Endothelial cell of umbilical vein (primary cell): Measurements from ENCODE around the gene GGA3. TPM values are rescaled to one million over a fixed set of nuclear protein-coding genes. Genes with fewer than 3 reads are reported as not detected.

Experiments used
- BruUV-seq: library from RNA; stranded (reverse); fragments of 400-500 nt; replicated peaks from 2 replicates; lab custom pipeline; 2021; lab: Mats Ljungman, UMichigan
- CTCF ChIA-PET: fragments of 300-600, 350-600 bp; sonication (Branson Sonifier 250); formaldehyde crosslinking; loops from one replicate; lab custom pipeline; 2021; ENCODE audit warnings: antibody characterized with exemption, inconsistent platforms; lab: Charles Lee
- POLR2A ChIA-PET: fragments of 300-600, 350-600 bp; sonication (Branson Sonifier 250); formaldehyde crosslinking; loops from one replicate; lab custom pipeline; 2021; ENCODE audit warnings: antibody characterized with exemption, inconsistent platforms; lab: Charles Lee
- DNase-seq: peaks from one replicate; pipeline ENCODE4 v3.0.0-alpha.2; 2011; ENCODE audit warnings: low read depth, low spot score
- FAIRE-seq: peaks from 2 replicates; lab custom pipeline; 2011; peaks lifted over from hg19 to GRCh38; lab: Jason Lieb, UNC
- H2AFZ ChIP-seq: 2 replicates; pipeline ENCODE4 v1.6.0; 2012; ENCODE audit warnings: low read depth, low read length, control low read depth, inconsistent platforms
- H3K27ac ChIP-seq: 2 replicates; pipeline ENCODE4 v1.5.1; 2011; ENCODE audit warnings: low read depth, mild to moderate bottlenecking, control low read depth, low read length, moderate library complexity; ENCODE audit not compliant: insufficient read depth
- H3K27me3 ChIP-seq, 2 experiments: 2 replicates each; pipeline versions ENCODE4 v1.6.0 to v1.6.1; 2011; ENCODE audit warnings: low read length in 2 of 2, mixed read lengths in 1 of 2; ENCODE audit not compliant: control insufficient read depth in 2 of 2, insufficient read depth in 2 of 2
- H3K36me3 ChIP-seq, 2 experiments: 2 replicates in 1 of 2; 3 replicates in 1 of 2; pipeline ENCODE4 v1.5.1; 2011; ENCODE audit warnings: low read length in 2 of 2, mild to moderate bottlenecking in 1 of 2, moderate library complexity in 1 of 2; ENCODE audit not compliant: control insufficient read depth in 2 of 2, insufficient read depth in 2 of 2; ENCODE audit errors: extremely low read depth in 1 of 2
- H3K4me1 ChIP-seq: 3 replicates; pipeline ENCODE4 v1.5.1; 2011; ENCODE audit warnings: mild to moderate bottlenecking, low read length; ENCODE audit not compliant: control insufficient read depth, insufficient read depth; ENCODE audit errors: extremely low read depth
- H3K4me2 ChIP-seq: 2 replicates; pipeline ENCODE4 v1.6.1; 2011; ENCODE audit warnings: low read length, control low read depth, mixed read lengths; ENCODE audit not compliant: insufficient read depth
- H3K4me3 ChIP-seq, 3 experiments: fragments of 200-600 bp in 1 of 3; sonication (generic), shearing (Covaris generic) in 1 of 3; replicated peaks in 1 of 3; 2 replicates each; pipeline ENCODE4 v1.5.1; 2011 to 2016; ENCODE audit warnings: control low read depth in 3 of 3, low read length in 3 of 3, mild to moderate bottlenecking in 2 of 3, inconsistent platforms in 1 of 3, low read depth in 1 of 3, moderate library complexity in 1 of 3; ENCODE audit not compliant: insufficient read depth in 1 of 3
- H3K79me2 ChIP-seq: 2 replicates; pipeline ENCODE4 v1.6.0; 2012; ENCODE audit warnings: low read length, inconsistent platforms; ENCODE audit not compliant: control insufficient read depth, insufficient read depth
- H3K9ac ChIP-seq: replicated peaks from 2 replicates; pipeline ENCODE3; 2011; ENCODE audit warnings: low read length, control low read depth; ENCODE audit not compliant: insufficient read depth; ENCODE audit errors: extremely low read depth
- H3K9me1 ChIP-seq: replicated peaks from 3 replicates; pipeline ENCODE4 v1.6.0; 2011; ENCODE audit warnings: mild to moderate bottlenecking, low read length; ENCODE audit not compliant: control insufficient read depth, insufficient read depth; ENCODE audit errors: extremely low read depth
- H3K9me3 ChIP-seq: replicated peaks from 2 replicates; pipeline ENCODE4 v1.5.1; 2012; ENCODE audit warnings: low read length, inconsistent platforms; ENCODE audit not compliant: control insufficient read depth, insufficient read depth
- H4K20me1 ChIP-seq: replicated peaks from 2 replicates; pipeline ENCODE3; 2011; ENCODE audit warnings: mild to moderate bottlenecking, low read length; ENCODE audit not compliant: control insufficient read depth, insufficient read depth; ENCODE audit errors: extremely low read depth
- FOS ChIP-seq: IDR thresholded peaks from 2 replicates; pipeline ENCODE4 v1.6.1; 2011; ENCODE audit warnings: mild to moderate bottlenecking, low read length, moderate library complexity, borderline replicate concordance; ENCODE audit not compliant: insufficient read depth
- GATA2 ChIP-seq: IDR thresholded peaks from 2 replicates; pipeline ENCODE4 v1.7.0; 2011; ENCODE audit warnings: low read depth, mild to moderate bottlenecking, moderate library complexity, mixed read lengths, low read length; ENCODE audit not compliant: insufficient read length, insufficient read depth
- dilution Hi-C: fragments of 300-500 bp; cut with MboI; formaldehyde crosslinking; loops from one replicate; pipeline ENCODE4 v1.15.0; 2019; ENCODE audit warnings: low sequenced_read_pairs; ENCODE audit not compliant: extremely low pct_ligation_motif_present
- intact Hi-C: fragments of 100-400 bp; cut with micrococcal nuclease; formaldehyde crosslinking; loops from one replicate; pipeline ENCODE4 v1.10.0; 2022
- polyA plus RNA-seq, 4 experiments: library from polyadenylated mRNA; depleted of rRNA in 3 of 4; stranded (reverse) in 3 of 4; unstranded in 1 of 4; fragments of >200 nt; gene quantifications; 2 replicates each; pipeline versions ENCODE4 v1.2.1 to v1.2.3, GENCODE V29; 2011 to 2012; ENCODE audit warnings: missing spikeins in 1 of 4
- total RNA-seq: library from RNA; stranded (reverse); gene quantifications from 2 replicates; pipeline ENCODE4 v1.2.3, GENCODE V29; 2021
- TF ChIP-seq, protein P1 (sequence below): IDR thresholded peaks from 2 replicates; pipeline ENCODE4 v1.6.1; 2011; ENCODE audit not compliant: insufficient read depth, insufficient read length
- TF ChIP-seq, protein P2 (sequence below), 2 donors: IDR thresholded peaks; 1 replicate in 1 of 2; 2 replicates in 1 of 2; pipeline ENCODE4 v1.5.1; 2011; ENCODE audit warnings: low read length in 2 of 2, mild to moderate bottlenecking in 2 of 2, moderate library complexity in 2 of 2, control low read depth in 1 of 2, inconsistent platforms in 1 of 2, low read depth in 1 of 2; ENCODE audit not compliant: insufficient read depth in 1 of 2; ENCODE audit errors: extremely low read depth in 1 of 2

GGA3 gene
- total and polyA plus RNA-seq, 2 donors (not counting 3 experiments of a cell fraction or from before 2014, with no cell fraction given): 41.2 to 62.9 TPM

DNA sequence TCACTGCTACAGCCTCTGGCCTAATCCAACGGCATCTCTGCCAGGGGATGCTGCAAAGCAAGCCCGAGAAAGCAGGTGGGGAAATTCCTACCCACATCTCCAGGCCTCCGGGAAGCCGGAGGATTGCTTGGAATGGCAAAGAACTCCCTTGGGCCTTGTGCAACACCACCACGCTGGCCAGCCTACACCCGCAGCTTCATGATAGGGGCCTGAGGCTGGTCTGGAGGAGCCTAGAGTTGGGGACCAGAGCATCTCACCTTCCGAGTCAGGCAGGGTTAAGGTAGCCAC lies 20.3 kb downstream of the GGA3 start:
- Histone ChIP-seq H3K36me3 (peaks cover 5 to 65% of the 10 kb centered on the region in 2 experiments), H3K4me3 (no peak overlapping the region), H3K9me3 (no peaks in the 10 kb centered on the region), H3K9ac (no peak overlapping the region), H3K4me2 (no peak overlapping the region), H4K20me1 (no peaks in the 10 kb centered on the region), H3K79me2 (no peaks in the 10 kb centered on the region), H3K4me1 (no peaks in the 10 kb centered on the region), H3K9me1 (no peaks in the 10 kb centered on the region), H3K27ac (no peak overlapping the region), H3K27me3 (no peaks in the 10 kb centered on the region), H2AFZ (no peak overlapping the region)
- FAIRE-seq (no peak), DNase-seq (no peak)
- TF ChIP-seq FOS (no peak), GATA2 (no peak)
- TF ChIP-seq, protein P1, sequence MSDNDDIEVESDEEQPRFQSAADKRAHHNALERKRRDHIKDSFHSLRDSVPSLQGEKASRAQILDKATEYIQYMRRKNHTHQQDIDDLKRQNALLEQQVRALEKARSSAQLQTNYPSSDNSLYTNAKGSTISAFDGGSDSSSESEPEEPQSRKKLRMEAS: no peak
- intact Hi-C loops: loop anchor here (2.0 kb wide), 1 partner anchor 164 kb away; the partner anchor contains the start of gene GRB2
- dilution Hi-C loops: no loop called here
- ChIA-PET POLR2A (interaction anchor here (1.6 kb wide), 1 partner anchor 20 kb away, joined by 5 read pairs; the partner anchor contains the start of gene GGA3), CTCF (interaction anchor here (1.0 to 7.6 kb wide), 12 partner anchors 9 to 171 kb away, joined by 3 to 91 read pairs (median 15); partner anchors contain the start of genes GGA3, MIF4GD, MRPS7 and SLC25A19)
- BruUV-seq: no TSS peak

DNA sequence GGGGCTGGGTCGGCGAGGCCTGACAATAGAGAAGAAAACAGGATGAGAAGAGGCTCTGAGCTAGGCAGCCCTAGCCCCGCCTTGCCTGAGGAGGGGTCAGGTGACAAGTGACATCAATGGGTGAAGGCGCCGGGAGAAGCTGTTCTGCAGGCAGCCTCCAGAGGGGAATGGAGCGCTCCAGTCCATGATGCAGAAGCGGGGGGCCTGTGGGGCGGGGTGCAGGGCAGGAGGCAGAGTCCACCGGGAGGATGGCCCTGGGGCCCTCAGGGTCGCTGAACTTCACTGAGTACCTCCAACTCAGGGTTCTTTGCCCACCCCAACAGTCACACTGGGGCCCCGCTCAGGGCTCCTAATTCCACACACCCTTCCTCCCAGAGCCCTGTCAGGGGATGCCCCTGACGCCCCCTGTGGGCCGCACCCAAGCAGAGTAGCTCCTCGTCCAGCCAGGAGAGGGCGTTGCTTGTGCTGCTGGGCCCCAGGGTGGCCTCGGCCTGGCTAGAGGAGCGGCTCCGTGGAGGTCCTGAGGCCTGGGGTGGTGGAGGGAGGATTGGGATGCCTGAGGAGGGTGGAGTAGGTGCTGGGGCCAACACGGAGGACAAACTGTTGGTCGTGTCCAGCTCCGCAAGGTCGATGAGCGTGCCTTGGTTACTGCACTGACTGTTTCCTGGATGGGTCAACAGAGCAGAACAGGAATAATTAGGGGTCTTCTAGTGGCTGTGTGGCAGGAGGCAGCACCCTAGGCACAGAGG lies 20.8 kb downstream of the GGA3 start:
- H3K36me3 ChIP-seq: peaks cover 3 to 60% of the 10 kb centered on the region in 2 experiments
- no peaks in the 10 kb centered on the region for H3K9me1 ChIP-seq
- no TSS peak for BruUV-seq
- H3K27ac ChIP-seq: no peak overlapping the region
- no peak overlapping the region for H3K4me2 ChIP-seq
- POLR2A ChIA-PET: interaction anchor here (1.6 kb wide), 1 partner anchor 20 kb away, joined by 5 read pairs; the partner anchor contains the start of gene GGA3
- dilution Hi-C loops (no loop called here), intact Hi-C loops (loop anchor here (1.0 to 2.0 kb wide), 4 partner anchors 21 to 172 kb away; partner anchors contain the start of genes GGA3, GRB2, MIF4GD and MRPS7)
- H3K79me2 ChIP-seq: no peaks in the 10 kb centered on the region
- FAIRE-seq (peak; percentile 42), DNase-seq (peak; percentile 45)
- H3K27me3 ChIP-seq: no peaks in the 10 kb centered on the region
- no peak overlapping the region for H2AFZ ChIP-seq
- H3K4me3 ChIP-seq: no peak overlapping the region
- no peaks in the 10 kb centered on the region for H4K20me1 ChIP-seq
- TF ChIP-seq GATA2: no peak
- TF ChIP-seq, protein P2, sequence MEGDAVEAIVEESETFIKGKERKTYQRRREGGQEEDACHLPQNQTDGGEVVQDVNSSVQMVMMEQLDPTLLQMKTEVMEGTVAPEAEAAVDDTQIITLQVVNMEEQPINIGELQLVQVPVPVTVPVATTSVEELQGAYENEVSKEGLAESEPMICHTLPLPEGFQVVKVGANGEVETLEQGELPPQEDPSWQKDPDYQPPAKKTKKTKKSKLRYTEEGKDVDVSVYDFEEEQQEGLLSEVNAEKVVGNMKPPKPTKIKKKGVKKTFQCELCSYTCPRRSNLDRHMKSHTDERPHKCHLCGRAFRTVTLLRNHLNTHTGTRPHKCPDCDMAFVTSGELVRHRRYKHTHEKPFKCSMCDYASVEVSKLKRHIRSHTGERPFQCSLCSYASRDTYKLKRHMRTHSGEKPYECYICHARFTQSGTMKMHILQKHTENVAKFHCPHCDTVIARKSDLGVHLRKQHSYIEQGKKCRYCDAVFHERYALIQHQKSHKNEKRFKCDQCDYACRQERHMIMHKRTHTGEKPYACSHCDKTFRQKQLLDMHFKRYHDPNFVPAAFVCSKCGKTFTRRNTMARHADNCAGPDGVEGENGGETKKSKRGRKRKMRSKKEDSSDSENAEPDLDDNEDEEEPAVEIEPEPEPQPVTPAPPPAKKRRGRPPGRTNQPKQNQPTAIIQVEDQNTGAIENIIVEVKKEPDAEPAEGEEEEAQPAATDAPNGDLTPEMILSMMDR (IDR thresholded peaks at IDR 0.05; ENCODE audit: extremely low read depth in 1 of 2, insufficient read depth in 1 of 2, low read depth in 1 of 2, low read length in 2 of 2): peak; percentile 91 to 99
- H3K9me3 ChIP-seq: no peaks in the 10 kb centered on the region
- H3K4me1 ChIP-seq: no peaks in the 10 kb centered on the region
- no peak overlapping the region for H3K9ac ChIP-seq
- CTCF ChIA-PET: interaction anchor here (0.6 to 7.6 kb wide), 21 partner anchors 9 to 252 kb away, joined by 3 to 91 read pairs (median 4); partner anchors contain the start of genes GGA3, MIF4GD, MRPS7 and SLC25A19
